K562 (cell line): ENCODE data around the gene MCM6. TPM values are rescaled to one million over a fixed set of nuclear protein-coding genes. Genes with fewer than 3 reads are reported as not detected.

Experiments used
- AFF4 ChIP-seq: sonication (generic); formaldehyde crosslinking; IDR thresholded peaks from 2 replicates; pipeline ENCODE4 v1.8.0; 2023; ENCODE audit warnings: mild to moderate bottlenecking, missing genetic modification reagents
- CCAR2 ChIP-seq: fragments of 200-400 bp; formaldehyde crosslinking; IDR thresholded peaks from 2 replicates; pipeline ENCODE4 v1.6.1; 2017; ENCODE audit warnings: mild to moderate bottlenecking, low read depth, low read length
- CEBPB ChIP-seq: fragments of 450-650 bp; IDR thresholded peaks from 2 replicates; pipeline ENCODE4 v1.6.1; 2016; ENCODE audit warnings: missing genetic modification characterization, missing compliant biosample characterization
- ETV5 ChIP-seq: sonication (generic); formaldehyde crosslinking; IDR thresholded peaks from 2 replicates; pipeline ENCODE4 v1.4.0; 2020; ENCODE audit warnings: low read depth, mild to moderate bottlenecking, missing genetic modification reagents
- EWSR1 ChIP-seq: fragments of 450-650 bp; IDR thresholded peaks from 2 replicates; pipeline ENCODE4 v1.6.1; 2018; ENCODE audit warnings: borderline replicate concordance, mild to moderate bottlenecking, low read depth, moderate library complexity; ENCODE audit not compliant: partially characterized antibody
- HDAC2 ChIP-seq: fragments of 450-650 bp; IDR thresholded peaks from 2 replicates; pipeline ENCODE4 v1.6.1; 2016; ENCODE audit warnings: mild to moderate bottlenecking
- IRF2 ChIP-seq: sonication (generic); formaldehyde crosslinking; IDR thresholded peaks from 2 replicates; pipeline ENCODE4 v1.8.1; 2022; ENCODE audit warnings: mild to moderate bottlenecking, missing genetic modification reagents
- KAT2B ChIP-seq: IDR thresholded peaks from one replicate; pipeline ENCODE4 v1.6.1; 2012; ENCODE audit warnings: low read depth, mild to moderate bottlenecking, control low read depth, inconsistent platforms, low read length, moderate library complexity
- MBD1 ChIP-seq: fragments of 250-450 bp; sonication (Bioruptor Pico); IDR thresholded peaks from 2 replicates; pipeline ENCODE4 v1.8.0; 2022; ENCODE audit warnings: inconsistent platforms
- ZNF431 ChIP-seq: sonication (generic); formaldehyde crosslinking; IDR thresholded peaks from 2 replicates; pipeline ENCODE4 v1.8.0; 2022; ENCODE audit warnings: mild to moderate bottlenecking, missing genetic modification reagents
- ZNF436 ChIP-seq: fragments of 250-450, 450-650 bp; sonication (Bioruptor Pico); formaldehyde crosslinking; IDR thresholded peaks from 2 replicates; pipeline ENCODE4 v1.7.0; 2020; ENCODE audit warnings: mild to moderate bottlenecking
- ZNF444 ChIP-seq: fragments of 250-450 bp; sonication (Bioruptor Pico); IDR thresholded peaks from 2 replicates; pipeline ENCODE4 v1.4.0; 2020; ENCODE audit warnings: mild to moderate bottlenecking, moderate library complexity
- ZNF644 ChIP-seq: fragments of 200-800 bp; sonication (Bioruptor generic); IDR thresholded peaks from 2 replicates; pipeline ENCODE4 v1.6.1; 2016; ENCODE audit warnings: low read depth, missing genetic modification characterization, missing compliant biosample characterization
- polyA plus RNA-seq, 8 experiments: library from polyadenylated mRNA; depleted of rRNA in 4 of 8; stranded (reverse) in 5 of 8; unstranded in 3 of 8; fragments of >200 nt; fragmentation: Nextera tagmentation in 2 of 8; fragmentation: Illumina TruSeq in 1 of 8; extraction: Ambion mirVana in 2 of 8; extraction: Trizol in 1 of 8; gene quantifications; 2 replicates each; pipeline versions ENCODE4 v1.2.1 to v1.2.3, GENCODE V29; 2011 to 2014; ENCODE audit warnings: inconsistent platforms in 1 of 8, missing spikeins in 1 of 8
- total RNA-seq, 7 experiments: library from RNA; depleted of rRNA in 6 of 7; stranded (reverse); fragments of >200 nt in 6 of 7; fragmentation: Illumina TruSeq in 2 of 7; extraction: Trizol in 2 of 7; gene quantifications; 2 replicates each; pipeline versions ENCODE4 v1.2.1 to v1.2.3, GENCODE V29; 2011 to 2021; ENCODE audit warnings: low replicate concordance in 1 of 7

MCM6 gene
- total and polyA plus RNA-seq, 9 of the 15 experiments (the other 6 are each of a cell fraction or from before 2014, with no cell fraction given) = 42.6 to 133 (median 82.4) TPM

- TF ChIP-seq HDAC2 = no peak
- TF ChIP-seq CCAR2 = no peak
- TF ChIP-seq ZNF431 = no peak
- TF ChIP-seq CEBPB (tag) = no peak
- no peak for TF ChIP-seq IRF2 (CRISPR knock-in tag)
- TF ChIP-seq ZNF644 = no peak
- TF ChIP-seq ZNF436 (CRISPR knock-in tag) = no peak
- no peak for TF ChIP-seq AFF4 (CRISPR knock-in tag)
- no peak for TF ChIP-seq ZNF444
- TF ChIP-seq MBD1 (CRISPR knock-in tag) = no peak
- no peak for TF ChIP-seq ETV5 (CRISPR knock-in tag)
- no peak for TF ChIP-seq EWSR1
- no peak for TF ChIP-seq KAT2B
Observed at GRCh38 chr2:135851858-135852257, 24.4 kb downstream of the MCM6 start (continued).
